Thyroid gland (tissue), 4 donors: Measurements from ENCODE around the gene BMPR1B.

Source experiments
- CTCF ChIP-seq, 6 experiments: fragments of 200-600 bp in 3 of 6; fragments of 450-650 bp in 3 of 6; sonication (generic) in 3 of 6; IDR thresholded peaks; one replicate each; pipeline ENCODE4 v1.5.1; 2016 to 2019; ENCODE audit warnings: antibody characterized with exemption in 6 of 6, mild to moderate bottlenecking in 2 of 6, inconsistent platforms in 1 of 6, moderate library complexity in 1 of 6
- POLR2A ChIP-seq, 2 donors: fragments of 450-650 bp; IDR thresholded peaks; one replicate each; pipeline ENCODE4 v1.6.1; 2017; ENCODE audit warnings: antibody characterized with exemption in 2 of 2, mild to moderate bottlenecking in 2 of 2, moderate library complexity in 1 of 2

GRCh38 chr4:95093936-95094929 is 336.5 kb downstream of the BMPR1B start:
- TF ChIP-seq POLR2A (IDR thresholded peaks at IDR 0.05): no peak
- TF ChIP-seq CTCF (IDR thresholded peaks at IDR 0.05): no peak
